Stimulated activated CD4-positive, alpha-beta T cell treated with anti-CD3 and anti-CD28 coated beads, Interleukin-12 subunit alpha, Interleukin-12 subunit beta, amount 100 ng/mL, for 48 hours (primary cell): Measurements from ENCODE around the gene ZNF474.

Experiments
- DNase-seq, 3 donors: peaks; one replicate each; pipeline ENCODE4 v3.0.0-alpha.2; 2020; ENCODE audit warnings: low read depth in 2 of 3, low spot score in 1 of 3

Gene ZNF474

DNA sequence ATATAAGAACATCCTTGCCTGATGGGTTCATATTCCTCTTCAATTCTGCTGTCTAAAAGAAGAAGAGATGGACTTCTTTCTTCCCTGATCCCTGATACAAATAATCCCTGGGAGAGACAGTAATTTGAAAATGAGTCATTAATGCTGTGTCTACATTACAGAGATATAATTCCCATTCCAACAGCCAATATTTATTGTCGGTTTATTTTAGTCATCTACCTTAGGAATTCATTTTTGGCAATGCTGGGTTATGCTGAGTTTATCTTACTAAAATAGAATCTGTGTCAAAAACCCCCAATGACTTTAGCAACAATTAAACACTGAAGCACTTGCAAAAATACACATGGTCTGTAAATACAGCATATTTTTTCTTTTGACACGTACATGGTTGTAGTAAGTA, 23.9 kb downstream of the ZNF474 start:
- no peak for DNase-seq

DNA sequence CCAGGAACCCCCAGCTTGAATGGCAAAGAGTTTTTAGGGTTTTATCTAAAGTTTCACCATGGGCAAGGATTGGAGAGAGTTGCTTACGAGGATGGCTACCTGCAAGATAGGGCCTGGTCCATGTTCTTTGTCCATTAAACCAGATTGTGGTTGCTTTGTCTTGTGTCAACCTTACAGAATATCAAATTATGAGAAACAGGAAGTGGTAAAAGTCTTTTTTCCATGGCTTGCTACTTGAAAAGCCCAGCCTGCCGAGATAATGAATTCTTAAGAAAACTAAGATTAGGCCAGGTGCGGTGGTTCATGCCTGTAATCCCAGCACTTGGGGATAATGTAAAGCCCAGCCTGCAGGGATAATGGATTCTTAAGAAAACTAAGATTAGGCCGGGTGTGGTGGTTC, 24.4 kb downstream of the ZNF474 start:
- no peak for DNase-seq

DNA sequence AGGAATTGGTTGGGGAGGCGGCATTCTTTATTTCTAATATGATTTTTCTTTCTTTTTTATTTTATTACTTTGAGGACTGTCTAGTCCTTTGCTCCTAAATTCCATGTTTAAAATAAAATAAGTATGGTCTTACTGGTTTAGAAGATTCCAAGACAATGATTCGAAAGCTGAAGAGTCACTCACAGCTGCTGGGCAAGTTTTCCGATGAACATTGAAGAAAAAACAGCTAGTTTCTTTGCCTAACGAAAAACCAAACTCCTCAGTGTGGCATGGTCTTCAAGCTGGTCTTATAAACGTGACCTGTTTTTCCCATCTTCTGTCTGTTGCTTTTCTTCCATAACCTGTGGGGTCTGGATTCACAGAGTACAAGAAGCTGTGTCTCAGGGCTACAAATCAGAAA, 25.1 kb downstream of the ZNF474 start:
- DNase-seq, result no peak

DNA sequence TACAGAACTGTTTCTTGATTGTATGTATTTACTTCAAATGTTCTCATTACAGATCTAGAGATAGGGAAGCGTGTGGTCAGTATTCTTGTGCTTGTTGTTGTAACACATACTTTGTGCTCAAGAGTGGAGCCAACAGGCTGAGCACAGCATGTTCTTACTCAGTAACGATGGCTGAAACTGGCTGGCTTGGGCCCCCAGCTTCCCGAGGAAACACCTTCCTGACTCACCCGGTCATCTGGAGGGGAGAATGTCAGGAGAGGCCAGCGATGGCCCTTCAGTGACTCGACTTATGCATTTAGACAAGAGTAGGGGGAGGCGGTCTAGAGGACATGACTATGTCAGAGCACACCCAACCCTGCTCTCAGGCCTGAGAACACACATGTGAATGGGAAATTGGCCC, 25.6 kb downstream of the ZNF474 start:
- no peak for DNase-seq

DNA sequence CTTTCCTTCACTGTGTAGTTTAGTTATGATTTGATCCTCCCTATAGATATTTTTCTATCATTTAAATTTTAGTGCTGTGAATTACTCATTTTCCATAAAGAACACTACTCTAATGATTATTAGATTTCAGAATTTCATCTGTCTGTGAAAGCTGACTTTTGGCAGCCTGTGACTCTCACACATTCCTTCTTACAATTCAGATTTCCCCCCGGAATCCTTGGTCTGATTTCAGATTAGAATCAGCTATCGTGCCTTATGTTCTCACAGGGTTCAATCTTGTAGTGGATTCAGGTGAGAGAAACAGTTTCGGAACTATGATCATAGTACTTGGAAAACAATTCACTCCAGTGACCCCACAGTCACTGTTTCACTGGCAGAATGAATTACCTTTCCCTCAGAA, 26.2 kb downstream of the ZNF474 start:
- DNase-seq, result no peak

DNA sequence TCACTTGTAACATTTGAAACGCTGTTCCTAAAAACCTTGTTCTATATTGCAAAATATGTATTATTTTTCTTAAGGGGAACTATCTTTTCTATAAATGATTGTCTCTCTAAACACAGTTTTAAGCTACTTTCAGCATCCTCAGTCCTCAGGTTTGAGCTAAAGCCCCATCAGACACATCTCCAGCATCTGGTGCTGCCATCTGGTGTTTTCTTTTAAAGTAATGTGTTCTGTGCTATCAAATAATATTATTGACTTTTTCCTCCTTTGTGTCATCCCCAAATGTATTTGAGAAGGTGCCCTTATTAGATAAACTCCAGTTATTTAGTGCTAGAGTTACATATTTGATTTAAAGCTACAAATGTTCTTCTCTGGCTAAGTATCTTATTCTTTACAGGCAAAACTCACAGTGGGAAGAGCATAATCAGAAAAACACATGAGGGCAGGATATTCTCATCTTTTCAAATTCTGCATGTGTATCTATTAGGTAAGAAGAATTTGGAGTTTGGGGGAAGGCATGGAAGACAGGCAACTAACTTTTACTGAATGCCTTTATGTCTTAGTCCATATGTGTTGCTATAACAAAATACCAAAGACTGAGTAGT, 27.5 kb downstream of the ZNF474 start:
- DNase-seq, result no peak

DNA sequence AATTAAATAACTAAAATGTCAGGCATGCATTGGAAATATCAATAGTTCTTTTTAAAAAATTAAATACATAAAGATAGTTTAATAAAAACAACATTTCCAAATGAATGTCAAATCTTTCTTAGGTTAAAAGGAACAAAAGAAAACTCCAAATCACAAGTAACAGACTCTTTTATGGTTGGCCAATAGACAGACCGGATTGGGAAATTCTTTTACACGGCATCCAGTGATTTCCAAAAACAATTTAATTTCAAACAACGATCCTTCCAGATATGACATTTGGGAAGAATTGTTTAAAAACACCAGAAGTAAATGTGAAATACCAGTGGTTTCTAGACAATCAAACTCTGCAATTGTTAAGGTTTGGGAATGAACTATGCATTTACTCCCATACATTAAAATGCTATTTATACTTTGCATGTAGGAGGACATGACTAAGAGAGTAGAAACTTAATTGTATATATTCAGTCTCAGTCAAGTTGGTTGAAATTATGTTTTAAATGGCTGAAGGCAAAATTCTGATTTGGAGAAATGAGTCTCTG, 32.8 kb downstream of the ZNF474 start:
- no peak for DNase-seq

DNA sequence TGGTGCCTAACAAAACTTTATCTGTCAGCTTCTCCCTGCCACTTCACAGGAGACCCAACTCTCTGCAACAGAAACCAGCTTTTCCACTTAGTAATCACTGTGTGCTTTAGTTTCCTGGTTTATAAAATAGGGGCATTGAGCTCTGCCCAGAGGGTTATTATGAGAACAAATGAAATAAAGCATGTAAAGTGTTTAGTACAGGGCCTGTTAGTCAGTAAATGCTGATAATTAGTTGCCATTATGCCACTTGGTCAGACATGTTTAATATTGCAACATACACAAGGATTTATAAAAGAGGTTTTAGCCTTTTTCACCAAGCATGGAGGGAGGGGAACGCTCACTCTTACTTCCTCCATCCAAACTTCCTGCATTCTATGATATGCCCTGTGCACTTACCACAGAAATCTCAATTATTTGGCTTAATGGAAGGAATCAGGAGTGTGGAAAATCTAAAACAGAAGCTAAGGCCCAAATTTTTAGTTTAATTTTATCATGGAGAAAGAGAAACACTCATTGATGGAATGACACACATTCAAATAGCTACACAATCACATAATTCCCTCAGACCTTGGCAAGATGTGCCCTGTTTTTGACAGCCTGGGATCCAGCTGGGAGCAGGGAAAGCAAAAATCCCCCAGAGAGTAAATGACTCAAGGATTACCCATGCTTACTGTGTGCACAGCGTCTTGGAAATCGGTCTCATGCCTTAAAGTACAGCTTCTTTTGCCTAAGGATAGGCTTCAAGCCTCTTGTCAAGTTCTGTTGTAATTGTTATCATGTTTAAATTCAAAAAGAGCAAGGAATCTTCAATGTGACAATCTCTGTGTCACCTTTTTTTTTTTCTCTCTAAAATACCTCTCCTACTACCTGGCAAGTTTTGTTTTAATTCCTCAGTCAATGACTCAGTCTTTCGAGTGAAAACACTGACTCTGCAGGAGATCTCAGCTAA, 34.0 kb downstream of the ZNF474 start:
- no peak for DNase-seq

DNA sequence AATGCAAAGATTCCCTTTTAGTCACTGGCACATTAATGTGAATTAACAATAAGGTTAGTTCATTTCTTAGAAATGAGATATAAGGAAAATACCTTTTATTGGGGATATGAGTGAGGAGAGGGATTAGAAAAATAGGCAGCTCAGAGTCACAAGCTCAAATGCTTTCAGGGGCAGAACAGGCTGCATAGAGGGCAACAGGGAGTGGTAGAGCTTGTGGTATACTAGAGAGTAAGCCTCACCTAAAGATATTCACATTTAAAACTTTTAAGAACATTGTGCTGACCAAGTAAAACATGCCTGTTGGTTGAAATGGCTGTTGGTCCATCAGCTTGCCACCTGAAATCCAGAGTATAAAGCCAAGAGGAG, 34.7 kb downstream of the ZNF474 start:
- no peak for DNase-seq

DNA sequence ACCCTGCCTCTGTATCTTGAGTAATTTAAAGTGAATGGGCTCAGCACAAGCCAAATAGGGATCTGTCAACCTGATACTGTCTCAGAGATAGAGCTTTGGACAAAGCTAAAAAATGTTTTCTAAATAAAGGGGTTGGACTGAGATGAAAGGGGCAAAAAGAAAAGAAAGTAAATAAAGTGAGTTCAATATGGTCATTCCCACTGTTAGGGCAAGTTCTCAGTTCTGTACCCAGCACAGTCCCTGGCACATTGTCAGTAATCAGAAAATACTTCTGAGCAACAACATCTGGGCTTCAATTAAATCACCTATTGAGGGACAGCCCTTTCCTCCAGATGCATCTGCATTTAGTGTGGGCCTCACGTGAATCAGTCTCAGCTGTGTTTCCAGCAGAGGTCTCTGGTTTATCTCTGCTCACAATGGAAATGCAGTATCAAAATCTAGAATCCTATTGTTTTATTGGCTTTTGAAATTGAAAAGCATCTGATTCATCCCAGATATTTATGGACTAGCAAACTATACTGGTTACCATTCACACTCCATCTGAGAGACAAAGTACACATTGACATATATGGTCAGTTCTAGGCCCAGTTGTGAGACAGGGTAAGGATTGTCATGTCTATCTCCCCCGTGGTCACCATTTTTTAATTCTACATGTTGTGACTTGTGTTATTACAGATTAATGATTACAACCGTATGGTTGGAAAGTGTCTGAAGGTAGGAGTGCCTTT, 35.6 kb downstream of the ZNF474 start:
- DNase-seq, result no peak

DNA sequence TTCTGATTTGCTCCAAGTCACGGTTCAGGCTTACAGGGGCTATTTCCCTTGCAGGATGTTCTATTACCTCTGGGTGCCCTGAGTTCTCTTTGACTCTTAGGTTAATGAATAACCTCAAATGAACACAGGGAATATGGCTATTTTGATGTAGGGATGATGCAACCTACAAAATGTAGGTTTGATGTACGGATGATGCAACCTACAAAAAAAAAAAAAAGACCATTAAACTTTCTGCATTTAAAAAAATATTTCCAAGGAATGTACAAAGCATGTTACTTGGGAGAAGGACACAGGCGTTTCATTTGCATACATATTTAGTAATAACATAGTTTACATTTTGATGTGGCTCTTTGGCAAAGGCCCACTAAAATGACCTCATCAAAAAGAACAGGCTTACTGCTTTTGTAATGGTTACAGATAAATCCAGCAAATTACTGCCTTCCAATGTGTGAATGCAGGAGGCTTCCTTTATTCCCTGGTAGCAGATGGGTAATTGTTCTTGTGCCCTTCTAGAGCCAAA, 36.3 kb downstream of the ZNF474 start:
- DNase-seq, result no peak

DNA sequence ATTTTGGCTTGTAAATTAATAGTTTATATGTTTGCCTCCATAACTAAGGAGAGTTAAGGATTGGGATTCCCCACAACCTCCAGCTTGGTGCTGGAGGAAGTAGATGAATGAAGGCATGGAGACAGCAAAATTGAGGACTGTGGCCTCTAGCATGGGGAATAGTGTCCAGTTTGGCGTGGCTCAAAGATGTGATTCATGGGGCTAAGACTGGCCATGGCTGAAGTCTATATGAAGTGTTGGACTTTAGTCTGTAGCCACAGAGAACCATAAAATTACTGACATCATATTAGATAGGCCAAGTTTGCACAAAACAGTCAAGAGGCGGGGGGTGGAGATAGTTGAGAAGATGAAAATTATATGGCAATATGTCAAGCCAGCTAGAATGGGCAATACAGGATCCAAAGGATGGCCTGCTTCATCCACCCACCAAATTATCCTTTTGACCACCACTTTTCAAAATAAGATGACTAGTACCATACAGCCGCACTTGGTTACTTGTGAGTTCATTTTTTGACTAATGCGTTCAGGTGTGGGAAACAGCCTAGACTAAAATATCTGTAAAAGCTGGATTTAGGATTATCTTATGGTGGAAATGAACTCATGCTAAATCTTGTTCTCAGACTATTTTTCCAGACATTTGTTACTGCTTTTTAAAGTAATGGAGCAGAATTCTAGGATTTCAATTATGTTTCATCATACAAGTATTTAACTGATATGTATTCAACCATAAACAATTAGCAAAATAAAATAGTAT, 40.2 kb downstream of the ZNF474 start:
- DNase-seq, result no peak

DNA sequence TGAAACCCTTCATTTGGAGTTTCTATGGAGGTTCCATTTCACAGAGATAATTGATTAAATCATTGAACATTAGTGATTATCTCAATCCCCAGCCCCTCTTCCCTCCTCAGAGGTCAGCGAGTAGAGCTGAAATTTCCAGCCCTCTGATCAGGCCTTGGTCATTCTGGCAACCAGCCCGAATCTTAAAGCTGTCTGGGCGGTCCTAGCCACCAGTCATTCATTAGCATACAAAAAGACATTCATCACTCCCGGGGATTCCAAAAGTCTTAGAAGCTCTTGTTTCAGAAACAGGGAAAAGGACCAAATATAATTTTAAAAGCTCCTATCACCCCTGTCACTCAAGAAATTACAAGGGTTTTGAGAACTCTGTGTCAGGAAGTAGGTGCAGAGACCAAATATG, 41.3 kb downstream of the ZNF474 start:
- no peak for DNase-seq

DNA sequence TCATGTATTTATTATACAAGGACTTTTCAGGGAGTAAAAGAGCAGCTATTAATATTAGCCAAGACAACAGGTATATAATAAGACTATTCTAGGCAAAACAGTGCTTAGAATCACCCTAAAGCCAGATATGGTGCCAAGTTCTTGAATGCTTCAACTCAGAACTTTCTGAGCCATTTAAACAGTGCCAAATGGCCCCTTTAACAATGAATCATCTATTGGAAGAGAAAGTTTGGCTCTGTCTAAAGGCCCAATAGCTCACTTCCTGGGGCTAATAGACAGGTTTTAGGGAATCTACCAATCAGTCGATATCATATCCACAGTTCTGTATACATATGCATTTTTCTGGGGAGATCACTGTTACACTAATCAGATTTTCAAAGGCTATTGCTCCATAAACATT, 42.9 kb downstream of the ZNF474 start:
- no peak for DNase-seq

DNA sequence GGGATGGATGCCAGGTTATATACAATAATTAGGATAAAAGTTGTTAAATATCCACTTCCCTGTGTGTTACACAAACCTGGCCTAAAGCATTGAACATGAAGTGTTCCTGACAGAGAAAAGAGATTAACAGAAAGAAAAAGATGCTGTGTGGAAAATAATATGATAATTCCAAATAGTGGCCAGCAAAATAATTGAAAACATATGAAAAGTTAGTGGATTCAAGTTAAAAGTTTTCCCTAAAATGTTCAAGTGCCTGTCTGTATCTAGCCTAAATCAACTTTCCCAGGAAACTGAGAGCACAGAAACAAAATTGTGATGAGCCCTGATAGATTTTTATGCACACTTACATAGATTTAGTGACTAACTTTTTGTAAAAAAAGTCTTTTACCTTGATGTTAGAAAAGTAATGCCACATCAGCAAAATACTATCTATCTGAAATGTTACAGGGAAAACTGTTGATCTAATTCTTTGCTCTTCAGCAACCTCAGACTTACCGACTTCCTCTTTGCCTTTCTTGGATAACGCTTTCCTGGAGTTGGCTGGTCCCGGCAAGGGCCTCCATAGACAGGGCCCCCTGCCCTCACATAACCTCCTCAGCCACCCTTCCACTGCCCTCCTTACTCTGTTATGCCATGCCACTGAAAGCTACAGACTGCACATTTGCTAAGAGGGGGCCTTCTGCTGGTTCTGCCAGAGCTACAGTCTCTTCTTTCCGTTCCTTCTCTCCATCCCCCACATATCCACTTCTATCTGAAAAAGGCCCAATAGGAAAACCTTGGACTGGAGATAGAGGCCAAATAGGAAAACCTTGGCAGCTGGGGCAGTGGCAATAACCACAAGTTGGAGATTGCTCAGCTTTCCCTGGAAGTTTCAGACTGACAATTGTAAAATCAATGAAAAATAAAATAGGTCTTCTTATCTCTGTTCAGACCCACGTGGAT, 44.4 kb downstream of the ZNF474 start:
- DNase-seq, result no peak

DNA sequence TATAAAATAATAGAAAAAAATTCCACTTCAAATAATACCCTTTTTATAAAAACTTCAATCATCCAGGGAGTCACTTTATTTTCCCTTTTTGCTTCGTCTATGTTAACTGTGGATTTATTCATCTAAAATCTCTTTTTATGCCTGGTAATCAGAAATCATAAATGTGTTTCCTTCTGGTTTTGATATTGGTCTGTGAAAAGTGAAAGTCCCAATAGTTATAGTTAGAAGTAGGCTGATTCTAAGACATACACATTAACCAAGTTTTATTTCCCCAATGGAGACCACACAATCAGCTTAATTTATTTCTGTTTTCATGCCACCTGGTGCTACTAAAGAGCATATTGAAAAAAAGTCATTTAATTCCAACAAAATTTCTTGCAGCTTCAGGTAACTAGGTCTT, 45.7 kb downstream of the ZNF474 start:
- no peak for DNase-seq

DNA sequence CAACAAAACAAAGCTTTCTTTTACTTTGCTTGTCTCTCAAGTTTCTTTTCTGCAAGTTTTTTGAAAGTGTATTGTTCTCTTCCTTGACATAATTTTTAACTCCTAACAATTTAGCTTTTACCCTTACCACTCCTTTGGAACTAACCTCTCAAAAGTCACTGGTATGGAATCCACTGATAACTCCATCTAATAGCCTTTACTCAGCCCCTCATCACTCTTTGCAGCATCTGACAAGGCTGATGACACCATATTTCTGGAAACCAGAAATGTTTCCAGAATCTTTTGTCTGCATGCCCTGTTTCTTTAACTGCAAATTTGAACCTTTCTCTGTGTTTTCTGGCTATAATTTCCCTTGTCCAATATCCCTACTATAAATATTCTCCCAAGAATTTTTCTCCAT, 46.5 kb downstream of the ZNF474 start:
- no peak for DNase-seq

DNA sequence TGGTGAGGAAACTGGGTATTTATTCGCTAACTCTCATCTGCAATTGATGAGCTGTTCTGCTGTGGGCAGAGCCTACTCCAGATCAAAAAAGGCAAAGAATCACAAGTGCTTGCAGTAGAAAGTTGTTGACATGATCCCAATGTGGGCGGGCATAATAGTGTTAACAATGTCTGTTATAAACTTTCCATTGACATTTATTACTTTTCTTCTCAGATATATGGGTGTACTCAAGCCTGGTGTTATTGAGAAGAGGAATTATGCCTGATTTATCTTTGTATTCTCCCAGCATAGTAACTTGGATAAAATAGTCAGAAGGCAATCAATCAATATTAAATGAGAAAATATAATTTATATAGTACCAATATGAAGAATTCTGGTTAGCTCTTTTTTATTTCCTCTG, 47.8 kb downstream of the ZNF474 start:
- no peak for DNase-seq

DNA sequence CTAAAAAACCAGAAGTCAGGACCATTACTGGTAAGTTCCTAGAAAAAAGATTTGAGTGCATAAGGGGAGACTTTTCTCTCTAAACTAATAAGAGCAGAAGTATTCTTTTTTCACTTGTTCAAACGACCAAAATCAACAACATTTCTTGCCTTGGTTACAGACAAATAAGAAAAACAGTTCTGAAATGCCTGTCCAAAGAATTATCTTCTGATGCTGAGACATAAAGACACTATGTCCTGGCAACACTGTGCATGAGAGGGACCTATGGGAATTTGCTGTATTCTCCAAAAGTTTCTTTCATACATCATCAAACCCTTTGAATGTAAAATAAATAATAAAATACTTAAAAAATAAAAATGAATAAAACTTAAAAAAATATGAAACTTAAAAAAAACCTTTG, 50.4 kb downstream of the ZNF474 start:
- DNase-seq, result no peak
